Glutamatergic neuron (in vitro differentiated cells): ENCODE results near the gene KIRREL3. TPM values are rescaled to one million over a fixed set of nuclear protein-coding genes. Genes with fewer than 3 reads are reported as not detected.

Source experiments
- DNase-seq: peaks from one replicate; pipeline ENCODE4 v3.0.0; 2022
- H3K27ac Mint-ChIP-seq: one replicate; pipeline ENCODE4 v1.8.0; 2020; ENCODE audit warnings: mild to moderate bottlenecking, mixed read lengths, inconsistent platforms; ENCODE audit not compliant: unreplicated experiment
- H3K27me3 Mint-ChIP-seq: one replicate; pipeline ENCODE4 v1.8.0; 2020; ENCODE audit warnings: mild to moderate bottlenecking, moderate library complexity, mixed read lengths, inconsistent platforms; ENCODE audit not compliant: unreplicated experiment
- H3K36me3 Mint-ChIP-seq: one replicate; pipeline ENCODE4 v1.8.0; 2020; ENCODE audit warnings: mild to moderate bottlenecking, mixed read lengths, inconsistent platforms; ENCODE audit not compliant: unreplicated experiment
- H3K4me1 Mint-ChIP-seq: one replicate; pipeline ENCODE4 v1.8.0; 2020; ENCODE audit warnings: mild to moderate bottlenecking, low read depth, mixed read lengths, inconsistent platforms; ENCODE audit not compliant: unreplicated experiment
- H3K4me3 Mint-ChIP-seq: one replicate; pipeline ENCODE4 v1.8.0; 2020; ENCODE audit warnings: mild to moderate bottlenecking, mixed read lengths, inconsistent platforms; ENCODE audit not compliant: unreplicated experiment
- H3K9me3 Mint-ChIP-seq: one replicate; pipeline ENCODE4 v1.8.0; 2020; ENCODE audit warnings: mild to moderate bottlenecking, moderate library complexity, mixed read lengths, inconsistent platforms; ENCODE audit not compliant: unreplicated experiment
- CTCF ChIP-seq: fragments of 200-600 bp; sonication (generic); IDR thresholded peaks from one replicate; pipeline ENCODE4 v1.5.0; 2021; ENCODE audit not compliant: partially characterized antibody, unreplicated experiment
- total RNA-seq: library from RNA; stranded (reverse); fragmentation: NEBNext Ultra II Directional; extraction: Animal tissue kit (Norgen Biotek cat#: 25700); gene quantifications from one replicate; pipeline ENCODE4 v1.2.1, GENCODE V29; 2021; ENCODE audit not compliant: unreplicated experiment

Gene KIRREL3
- total RNA-seq, 1 donor from 2014 or later = 25.3 TPM

GRCh38 chr11:126456783-126457542 lies 543.6 kb downstream of the KIRREL3 start:
- Mint-ChIP-seq H3K4me1 (peaks cover 2% of the 10 kb centered on the region), H3K36me3 (no peaks in the 10 kb centered on the region), H3K27ac (no peak overlapping the region), H3K27me3 (peaks cover 4% of the 10 kb centered on the region), H3K9me3 (peaks cover 4% of the 10 kb centered on the region), H3K4me3 (no peak overlapping the region)
- TF ChIP-seq CTCF = no peak
- no peak for DNase-seq

- Mint-ChIP-seq H3K4me1 (peaks cover 6% of the 10 kb centered on the region), H3K36me3 (peaks cover 3% of the 10 kb centered on the region), H3K27me3 (peaks cover 10% of the 10 kb centered on the region), H3K9me3 (peaks cover 10% of the 10 kb centered on the region), H3K27ac (no peak overlapping the region), H3K4me3 (no peak overlapping the region)
- no peak for TF ChIP-seq CTCF
- no peak for DNase-seq
Observed at GRCh38 chr11:126456089-126456488, 544.5 kb downstream of the KIRREL3 start.

- Mint-ChIP-seq H3K9me3 (peaks cover 19% of the 10 kb centered on the region), H3K27me3 (peaks cover 13% of the 10 kb centered on the region), H3K4me3 (no peak overlapping the region), H3K27ac (no peak overlapping the region), H3K4me1 (peaks cover 12% of the 10 kb centered on the region), H3K36me3 (peaks cover 13% of the 10 kb centered on the region)
- TF ChIP-seq CTCF = no peak
- peak; percentile 35 for DNase-seq
Observed at GRCh38 chr11:126452241-126453101, 548.1 kb downstream of the KIRREL3 start.

GRCh38 chr11:126451211-126451802 lies 549.3 kb downstream of the KIRREL3 start:
- Mint-ChIP-seq H3K27ac (no peak overlapping the region), H3K27me3 (peaks cover 16% of the 10 kb centered on the region), H3K9me3 (peaks cover 19% of the 10 kb centered on the region), H3K4me3 (no peak overlapping the region), H3K4me1 (peaks cover 12% of the 10 kb centered on the region), H3K36me3 (peaks cover 13% of the 10 kb centered on the region)
- DNase-seq = no peak
- TF ChIP-seq CTCF = no peak
